ENCODE results near the gene FAM174A.

The FAM174A gene

GRCh38 chr5:100535060-100536005 lies at the start of gene FAM174A:
Gene FAM174A, plus strand, starts transcription at chr5:100535374. Its CDS starts 157 bp downstream, at chr5:100535531.
- peak; percentile 99 for DNase-seq (ENCODE audit: low read depth, low spot score)

- DNase-seq (ENCODE audit: low read depth, low spot score), result no peak
Observed at GRCh38 chr5:100493996-100494395, 41.2 kb upstream of the FAM174A start.

GRCh38 chr5:100496296-100496695 lies 38.9 kb upstream of the FAM174A start:
- peak; percentile 35 for DNase-seq (ENCODE audit: low read depth, low spot score)

GRCh38 chr5:100502684-100503083 lies 32.5 kb upstream of the FAM174A start:
- DNase-seq (ENCODE audit: low read depth, low spot score), result no peak

GRCh38 chr5:100505984-100506670 lies 29.0 kb upstream of the FAM174A start:
- DNase-seq (ENCODE audit: low read depth, low spot score), result peak; percentile 78

GRCh38 chr5:100516285-100516684 lies 18.9 kb upstream of the FAM174A start:
- DNase-seq (ENCODE audit: low read depth, low spot score), result no peak

- DNase-seq (ENCODE audit: low read depth, low spot score), result no peak
Observed at GRCh38 chr5:100517301-100517974, 17.7 kb upstream of the FAM174A start.

- no peak for DNase-seq (ENCODE audit: low read depth, low spot score)
Observed at GRCh38 chr5:100518377-100518776, 16.8 kb upstream of the FAM174A start.

- no peak for DNase-seq (ENCODE audit: low read depth, low spot score)
Observed at GRCh38 chr5:100519075-100519474, 16.1 kb upstream of the FAM174A start.

- DNase-seq (ENCODE audit: low read depth, low spot score), result no peak
Observed at GRCh38 chr5:100520348-100520747, 14.8 kb upstream of the FAM174A start.

- DNase-seq (ENCODE audit: low read depth, low spot score), result peak; percentile 29
Observed at GRCh38 chr5:100537946-100538345, 2.8 kb downstream of the FAM174A start.

- DNase-seq (ENCODE audit: low read depth, low spot score), result no peak
Observed at GRCh38 chr5:100539519-100539918, 4.3 kb downstream of the FAM174A start.

- DNase-seq (ENCODE audit: low read depth, low spot score), result no peak
Observed at GRCh38 chr5:100542086-100542485, 6.9 kb downstream of the FAM174A start.

GRCh38 chr5:100546001-100546400 lies 10.8 kb downstream of the FAM174A start:
- DNase-seq (ENCODE audit: low read depth, low spot score), result no peak

- DNase-seq (ENCODE audit: low read depth, low spot score), result no peak
Observed at GRCh38 chr5:100550531-100551051, 15.4 kb downstream of the FAM174A start.

GRCh38 chr5:100551183-100551582 lies 16.0 kb downstream of the FAM174A start:
- DNase-seq (ENCODE audit: low read depth, low spot score), result no peak

GRCh38 chr5:100553209-100553608 lies 18.0 kb downstream of the FAM174A start:
- DNase-seq (ENCODE audit: low read depth, low spot score), result no peak

- DNase-seq (ENCODE audit: low read depth, low spot score), result peak; percentile 12
Observed at GRCh38 chr5:100560860-100561259, 25.7 kb downstream of the FAM174A start.

- DNase-seq (ENCODE audit: low read depth, low spot score), result no peak
Observed at GRCh38 chr5:100562821-100563220, 27.6 kb downstream of the FAM174A start.

- DNase-seq (ENCODE audit: low read depth, low spot score), result no peak
Observed at GRCh38 chr5:100566382-100567141, 31.4 kb downstream of the FAM174A start.

GRCh38 chr5:100574716-100575115 lies 39.5 kb downstream of the FAM174A start:
- no peak for DNase-seq (ENCODE audit: low read depth, low spot score)
